NT2/D1 (cell line): Measurements from ENCODE around the gene TRIM36.

Source experiments
- SUZ12 ChIP-seq: IDR thresholded peaks from 2 replicates; pipeline ENCODE4 v1.6.1; 2011; ENCODE audit not compliant: insufficient read length, insufficient read depth; ENCODE audit errors: extremely low read depth
- YY1 ChIP-seq: IDR thresholded peaks from 2 replicates; pipeline ENCODE4 v1.6.1; 2011; ENCODE audit not compliant: insufficient read length, insufficient read depth
- ZNF274 ChIP-seq: IDR thresholded peaks from 2 replicates; pipeline ENCODE4 v1.6.1; 2011; ENCODE audit warnings: mild to moderate bottlenecking, low read depth, low read length

GRCh38 chr5:115084246-115084793, 85.4 kb downstream of the TRIM36 start:
- TF ChIP-seq ZNF274: no peak
- no peak for TF ChIP-seq SUZ12
- TF ChIP-seq YY1: no peak
